KG1 (cell line): ENCODE results near the gene FILIP1L.

Experiments
- DNase-seq: peaks from one replicate; lab custom pipeline; 2025; lab: John Stamatoyannopoulos, UW

The FILIP1L gene

DNA sequence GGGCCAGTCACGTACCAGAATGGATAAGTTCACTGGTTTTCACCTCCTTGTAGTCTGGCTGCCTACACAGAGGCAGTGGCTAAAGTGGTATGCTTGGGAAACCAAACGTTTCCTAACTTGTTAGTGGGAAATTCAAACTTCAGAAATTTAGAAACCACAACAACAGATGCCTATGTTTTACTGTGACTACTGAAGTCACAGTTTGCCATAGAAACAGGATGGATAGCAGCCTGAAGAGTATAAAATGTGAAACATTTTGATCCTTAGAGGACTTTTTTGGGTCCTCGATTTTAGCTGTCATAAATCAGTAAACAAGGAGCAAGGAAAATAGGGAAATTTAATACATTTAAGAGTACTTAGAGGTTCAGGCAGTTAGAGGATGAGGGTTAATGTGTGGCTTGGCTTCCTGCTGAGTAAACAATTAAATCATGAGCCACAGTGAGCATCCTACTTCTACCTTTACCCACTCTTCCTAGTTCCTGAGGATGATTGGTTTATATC is 248.0 kb downstream of the FILIP1L start:
- DNase-seq: no peak

DNA sequence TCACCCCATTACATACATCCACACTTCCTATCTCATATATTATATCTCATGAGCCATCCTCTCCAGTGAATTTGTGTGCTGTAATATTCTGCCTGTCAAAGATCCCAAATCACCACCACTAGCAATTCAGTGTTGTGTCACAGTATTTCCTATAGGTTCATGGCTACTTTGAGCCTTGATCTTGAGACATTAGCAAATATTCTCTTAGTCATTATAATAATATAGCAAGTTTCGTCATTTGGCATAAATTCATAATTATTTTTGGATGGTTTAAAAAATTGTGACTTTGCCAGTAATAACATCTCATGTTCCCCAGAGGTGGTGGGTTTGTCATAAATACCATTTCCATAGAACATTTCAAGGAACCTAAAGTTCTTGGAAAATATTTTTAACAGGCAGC is 249.0 kb downstream of the FILIP1L start:
- no peak for DNase-seq

DNA sequence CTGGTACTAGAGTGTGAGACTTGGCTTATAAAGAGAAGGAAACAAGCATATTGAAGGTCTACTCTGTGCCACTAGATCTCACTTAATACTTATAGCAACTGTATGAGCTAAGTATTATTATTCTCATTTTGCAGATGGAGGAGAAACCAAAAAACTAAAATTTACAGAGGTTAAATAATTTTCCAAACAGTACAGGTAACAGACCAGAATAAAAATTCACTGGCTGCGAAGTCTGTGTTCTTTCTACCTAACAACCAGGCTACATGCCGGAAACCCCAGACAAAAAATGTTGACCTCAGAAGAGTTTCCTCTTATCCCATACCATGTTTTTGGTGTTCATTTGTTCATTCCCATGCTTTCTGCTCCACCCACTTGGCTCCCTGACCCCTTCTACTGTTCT is 250.0 kb downstream of the FILIP1L start:
- DNase-seq: no peak

DNA sequence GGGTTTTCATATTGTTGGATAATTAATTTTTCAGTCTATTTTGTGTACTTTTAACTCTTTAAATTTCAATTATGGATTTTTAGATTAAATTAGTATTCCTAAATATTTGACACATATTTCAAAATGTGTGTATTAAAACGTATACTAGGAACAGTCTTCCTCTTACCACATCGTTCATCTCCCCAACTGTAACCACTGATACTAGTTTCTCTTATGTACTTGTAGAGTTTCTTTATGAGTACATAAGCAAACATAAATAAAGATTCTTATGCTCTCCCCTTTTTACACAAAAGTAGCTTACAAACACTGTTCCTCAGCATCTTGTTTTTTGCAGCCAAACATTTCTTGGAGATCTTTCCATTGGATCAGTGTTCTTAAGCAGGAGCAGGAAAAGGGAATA is 250.7 kb downstream of the FILIP1L start:
- no peak for DNase-seq

DNA sequence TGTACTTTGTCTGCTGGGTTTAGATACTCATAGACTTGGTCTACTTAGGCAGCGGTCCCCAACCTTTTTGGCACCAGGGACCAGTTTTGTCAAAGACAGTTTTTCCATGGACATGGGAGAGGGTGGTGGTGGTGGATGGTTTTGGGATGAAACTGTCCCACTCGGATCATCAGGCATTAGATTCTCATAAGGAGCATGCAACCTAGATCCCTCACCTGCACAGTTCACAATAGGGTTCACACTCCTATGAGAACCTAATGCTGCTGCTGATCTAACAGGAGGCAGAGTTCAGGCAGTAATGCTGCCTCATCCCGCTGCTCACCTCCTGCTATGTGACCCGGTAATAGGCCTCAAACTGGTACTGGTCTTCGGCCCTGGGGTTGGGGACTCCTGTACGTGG is 251.3 kb downstream of the FILIP1L start:
- no peak for DNase-seq

DNA sequence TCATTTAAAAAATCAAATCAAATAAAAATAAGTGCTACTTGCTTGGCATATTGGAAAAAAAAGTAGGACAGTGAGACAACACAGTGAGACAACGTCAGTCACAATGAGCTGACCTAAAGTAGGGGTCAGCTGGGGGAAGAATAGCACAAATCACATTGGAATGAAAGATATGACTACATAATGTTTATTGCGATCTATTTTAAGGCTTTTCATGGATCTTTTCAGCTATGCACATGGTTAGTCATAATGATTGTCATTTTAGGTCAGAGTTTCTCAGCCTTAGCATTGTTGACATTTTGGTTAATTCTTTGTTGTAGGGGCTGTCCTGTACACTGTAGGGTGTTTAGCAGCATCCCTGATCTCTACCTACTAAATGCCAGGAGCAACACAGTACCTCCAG is 252.1 kb downstream of the FILIP1L start:
- no peak for DNase-seq

DNA sequence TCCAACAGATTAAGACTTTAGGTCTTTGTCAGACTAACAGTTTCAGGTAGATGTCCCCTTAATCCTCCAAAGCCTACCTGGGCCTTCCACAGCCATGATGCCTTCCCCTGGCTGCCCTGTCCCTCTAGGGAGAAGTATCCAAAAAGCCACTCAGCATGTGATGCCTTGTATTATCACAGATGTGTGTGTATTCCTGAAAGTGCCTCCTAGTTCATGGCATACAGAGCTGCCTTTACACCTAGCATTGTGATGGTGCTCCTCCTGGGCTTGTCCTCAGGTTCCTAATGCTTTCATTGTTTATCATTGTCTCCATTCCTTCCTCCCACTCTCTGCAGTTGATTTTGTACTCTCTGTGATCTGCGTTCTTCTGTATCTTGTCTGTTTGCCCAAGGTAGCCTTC is 253.1 kb downstream of the FILIP1L start:
- no peak for DNase-seq

DNA sequence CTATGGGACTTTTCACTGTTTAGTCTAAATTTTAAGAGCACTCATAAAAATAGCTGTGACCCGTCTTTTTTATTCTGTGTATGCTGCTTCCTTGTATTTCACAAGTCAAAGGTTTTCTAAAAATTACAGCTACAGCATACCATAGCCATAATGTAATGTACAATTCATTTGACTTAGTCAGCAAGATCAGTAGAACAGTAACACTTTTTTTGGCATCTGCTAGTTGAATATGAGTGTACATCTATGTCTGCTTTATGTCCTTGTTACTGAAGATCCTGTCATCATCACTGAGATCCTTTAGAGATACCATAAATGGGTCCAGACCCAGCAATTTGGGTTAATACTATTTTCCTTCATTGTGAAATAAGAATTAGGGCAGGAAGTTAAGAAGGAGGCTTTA is 254.5 kb downstream of the FILIP1L start:
- no peak for DNase-seq

DNA sequence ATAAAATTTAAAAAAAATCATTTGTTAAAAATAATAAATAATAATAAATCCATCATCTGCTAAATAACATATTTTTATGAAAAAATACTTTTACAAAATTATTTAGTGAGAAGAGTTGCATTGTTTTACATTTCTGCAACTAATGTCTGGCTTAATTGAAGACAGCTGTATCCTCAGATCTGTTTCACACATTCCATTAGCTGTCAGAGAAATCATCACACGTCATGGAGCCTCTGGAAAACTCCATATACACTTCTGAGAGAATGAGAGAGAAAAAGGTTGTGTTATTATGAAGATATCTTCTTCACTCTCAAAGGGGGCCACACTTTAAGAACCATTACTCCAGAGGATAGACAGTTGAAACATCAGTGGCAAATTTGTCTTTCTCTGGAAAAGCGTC is 255.8 kb downstream of the FILIP1L start:
- no peak for DNase-seq

DNA sequence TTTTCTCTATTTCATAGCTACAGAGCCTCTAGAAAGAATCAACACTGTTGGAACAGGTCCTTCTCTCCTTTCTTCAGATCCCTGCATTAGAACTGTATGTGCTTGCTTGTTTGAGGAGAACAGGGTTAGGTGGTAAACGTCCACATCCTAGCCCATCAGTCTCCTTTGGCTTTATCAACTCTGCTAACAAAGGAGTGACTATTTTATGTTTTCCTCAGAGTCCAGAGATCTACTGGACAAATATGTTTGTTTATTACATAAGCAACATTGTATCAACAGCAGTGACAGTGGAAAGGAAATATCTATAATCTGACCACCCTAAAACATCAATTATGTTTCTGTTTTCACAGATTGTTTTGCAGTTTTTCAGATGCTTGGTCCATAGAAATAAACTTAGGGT is 257.0 kb downstream of the FILIP1L start:
- DNase-seq: no peak

DNA sequence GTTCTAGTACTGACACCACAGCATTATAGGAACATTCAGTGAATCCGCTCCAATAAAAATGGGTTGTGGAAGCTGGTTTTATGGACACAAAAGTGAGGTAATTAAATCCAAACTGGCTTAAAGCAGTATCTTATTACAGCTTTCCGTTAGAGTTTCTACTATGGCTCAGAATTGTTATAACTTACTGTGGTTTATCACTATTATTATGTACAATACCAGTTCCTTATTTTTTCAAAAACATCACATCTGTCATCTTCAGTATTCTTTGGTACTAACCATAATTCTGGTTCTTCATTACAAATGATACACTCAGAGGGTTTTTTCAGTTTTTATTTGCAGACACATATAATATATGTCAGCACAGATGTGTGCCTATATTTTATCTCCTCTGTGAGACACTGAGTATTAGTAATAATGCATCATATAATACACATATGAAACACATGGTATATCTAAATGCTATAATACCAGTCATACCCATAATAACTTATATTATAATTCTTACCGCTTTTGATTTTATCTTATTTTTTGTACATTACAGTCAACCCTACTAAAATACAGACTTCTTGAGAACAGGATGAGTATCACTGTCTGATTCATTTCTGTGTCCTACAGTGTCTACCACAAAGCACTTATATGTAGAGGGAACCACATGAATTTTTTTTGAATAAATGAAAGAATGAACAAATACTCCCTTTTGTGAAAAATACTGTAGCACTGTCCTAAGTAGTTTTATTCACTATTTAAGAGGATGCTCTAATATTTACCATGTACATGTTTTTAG is 257.7 kb downstream of the FILIP1L start:
- DNase-seq: no peak

DNA sequence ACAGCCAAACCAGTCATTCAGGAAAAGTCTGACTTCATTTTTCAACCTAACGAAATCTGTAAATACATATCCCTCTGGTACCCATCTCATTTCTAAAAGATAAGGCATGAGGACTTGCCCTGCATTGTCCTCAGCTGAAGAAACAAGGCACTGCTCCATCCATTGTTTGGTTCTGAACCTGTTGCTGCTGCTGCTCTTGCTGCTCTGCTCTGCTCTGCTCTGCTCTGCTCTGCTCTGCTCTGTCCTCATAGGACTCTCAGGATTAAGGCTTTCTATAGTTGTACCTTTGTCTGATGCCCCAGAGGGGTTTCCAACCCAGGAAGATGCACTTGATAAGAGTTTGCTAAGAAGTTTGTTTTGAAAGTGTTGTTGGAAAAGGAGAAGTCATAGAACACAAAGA is 258.4 kb downstream of the FILIP1L start:
- no peak for DNase-seq

DNA sequence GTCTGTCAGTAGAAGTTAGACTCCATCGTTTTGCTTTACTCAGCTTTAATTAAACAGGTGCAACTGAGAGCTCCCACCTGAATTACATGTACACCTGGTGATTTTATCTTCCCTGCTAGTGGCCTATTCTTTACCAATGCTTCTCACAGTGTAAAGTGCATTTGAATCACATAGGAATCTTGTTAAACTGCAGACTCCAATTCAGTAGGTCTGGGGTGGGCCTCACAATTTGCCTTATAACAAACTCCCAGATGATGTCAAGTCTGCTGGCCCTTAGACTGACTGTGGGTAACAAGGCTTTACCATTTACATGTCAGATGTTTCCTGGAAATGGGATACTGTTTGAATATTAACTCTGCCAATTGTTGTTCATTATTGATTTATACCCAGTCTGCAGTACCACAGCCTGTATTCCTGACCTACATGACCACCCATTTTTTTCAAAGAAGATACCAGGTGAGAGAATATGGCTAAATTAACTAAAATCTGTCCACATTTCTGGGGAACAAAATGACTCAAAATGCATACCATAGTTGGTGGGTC is 259.5 kb downstream of the FILIP1L start:
- DNase-seq: no peak

DNA sequence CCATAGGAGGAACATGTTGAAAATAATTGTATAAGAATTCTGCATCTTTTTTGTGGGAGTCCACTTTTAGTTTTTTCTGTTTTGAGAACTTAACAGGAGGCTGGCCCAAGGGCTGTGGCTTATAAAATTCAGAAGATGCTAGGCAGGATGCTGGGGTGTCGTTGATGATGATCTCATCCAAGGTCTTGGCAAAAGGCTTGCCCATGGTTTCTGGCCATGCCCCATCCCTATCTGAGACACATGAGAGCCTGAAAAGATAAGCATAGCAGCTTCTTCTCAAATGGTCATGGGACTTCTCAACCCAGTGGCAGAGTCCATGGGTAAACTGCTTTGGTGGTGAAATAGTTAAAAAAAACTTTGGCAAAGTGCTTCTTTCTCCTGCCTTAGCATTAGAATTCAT is 261.4 kb downstream of the FILIP1L start:
- DNase-seq: no peak

DNA sequence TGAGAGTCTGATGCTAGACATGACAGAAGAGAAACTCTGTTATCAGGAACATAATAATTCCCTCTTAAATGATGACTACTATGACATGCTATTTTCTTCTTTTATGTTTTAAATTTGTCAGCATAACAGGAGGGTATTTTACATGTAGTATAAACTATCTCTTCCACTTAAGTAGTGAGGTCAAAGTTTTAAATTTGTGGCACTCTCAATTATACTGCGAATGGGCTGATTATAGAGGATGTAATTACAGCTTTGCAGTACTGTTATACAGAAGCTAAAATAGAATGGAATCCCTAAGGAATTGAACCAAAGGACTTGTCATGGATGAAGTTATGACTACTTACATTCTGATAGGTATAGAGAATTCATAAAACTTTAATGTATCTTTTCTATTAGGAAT is 262.3 kb downstream of the FILIP1L start:
- DNase-seq: no peak

DNA sequence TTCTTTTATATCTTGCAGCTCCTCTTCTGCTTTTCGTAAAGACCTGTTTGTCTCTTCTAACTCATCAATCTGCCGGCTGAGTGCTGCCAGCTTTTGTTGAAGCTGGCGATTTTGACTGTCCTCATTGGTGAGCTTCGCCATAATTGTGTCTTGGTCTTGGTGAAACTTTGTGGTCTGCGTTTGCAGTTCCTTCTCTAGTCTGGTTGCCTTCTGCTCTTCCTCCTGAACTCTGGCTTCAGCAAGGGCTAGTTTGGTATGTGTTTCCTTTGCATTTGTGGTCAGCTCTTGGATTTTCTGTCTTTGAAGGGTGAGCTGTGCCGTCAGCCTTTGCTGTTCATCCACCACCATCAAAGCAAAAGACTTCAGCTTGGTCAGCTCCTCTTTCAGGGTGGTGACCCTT is 263.7 kb downstream of the FILIP1L start:
- DNase-seq: peak; percentile 44

DNA sequence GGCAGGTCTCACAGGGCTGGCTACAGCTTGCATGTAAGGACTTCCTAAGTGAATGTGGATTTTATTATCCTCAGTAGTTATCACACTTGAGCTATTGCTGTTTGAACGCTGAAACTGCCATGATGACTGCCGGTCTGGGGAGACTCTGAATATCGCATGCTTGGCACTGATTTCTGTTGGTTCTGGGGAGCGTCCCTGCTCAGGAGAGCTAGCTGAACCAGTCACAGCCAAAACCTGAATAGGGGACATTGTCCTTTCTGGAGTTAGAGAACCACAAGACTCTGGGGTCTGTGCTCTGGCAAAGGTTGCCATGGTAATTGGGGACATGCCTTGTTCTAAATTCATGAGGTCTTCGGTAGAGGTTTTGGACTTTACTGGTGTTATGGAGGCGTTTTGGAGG is 265.9 kb downstream of the FILIP1L start:
- no peak for DNase-seq

DNA sequence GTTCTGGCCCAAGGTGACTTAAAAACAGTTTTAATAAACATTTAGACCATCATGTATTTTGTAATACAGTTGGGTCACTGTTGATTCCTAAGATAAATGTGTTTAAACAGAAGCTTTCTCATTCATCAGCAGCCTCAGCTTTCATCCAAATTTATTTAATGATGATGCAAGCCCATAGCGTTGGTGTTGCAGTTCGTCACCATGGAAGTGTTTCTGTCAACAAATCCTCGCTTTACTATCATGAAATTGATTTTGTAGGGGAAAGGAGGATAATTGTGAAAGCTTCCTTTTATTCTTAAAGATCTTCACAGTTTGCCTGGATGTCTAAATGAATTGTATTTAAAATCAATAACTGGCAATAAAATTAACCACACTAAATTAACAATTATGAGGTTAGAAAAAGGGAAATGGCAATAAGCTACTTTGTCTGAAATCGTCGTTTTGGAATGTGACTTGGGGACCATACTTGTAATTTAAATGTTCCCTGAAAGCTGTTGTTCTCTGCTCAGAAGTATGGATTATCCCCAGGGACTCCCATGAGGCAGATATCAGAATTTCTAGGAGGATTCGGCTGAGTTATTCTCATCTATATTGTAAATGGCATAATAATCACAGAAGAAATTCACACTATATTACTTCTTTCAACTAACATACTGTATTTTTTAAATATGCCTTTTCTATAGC is 267.7 kb downstream of the FILIP1L start:
- DNase-seq: no peak

DNA sequence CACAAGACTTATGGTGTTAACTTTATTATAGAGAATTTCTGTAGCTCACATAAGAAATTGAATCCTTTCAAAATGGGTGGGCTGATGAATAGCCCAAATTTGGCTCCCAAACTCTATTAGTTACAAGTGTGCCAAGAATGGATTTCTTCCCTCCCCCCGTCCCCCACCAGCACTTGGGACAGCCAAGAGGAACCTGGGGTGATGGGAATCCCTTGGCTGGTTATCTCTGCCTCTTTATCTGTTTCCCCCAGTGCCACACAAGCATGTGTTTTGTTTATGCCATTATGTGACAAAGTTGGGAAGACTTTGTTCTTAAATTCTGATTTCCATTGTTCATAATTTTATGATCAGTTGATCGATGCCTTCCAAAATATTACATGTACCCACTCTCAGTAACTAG is 268.3 kb downstream of the FILIP1L start:
- no peak for DNase-seq

DNA sequence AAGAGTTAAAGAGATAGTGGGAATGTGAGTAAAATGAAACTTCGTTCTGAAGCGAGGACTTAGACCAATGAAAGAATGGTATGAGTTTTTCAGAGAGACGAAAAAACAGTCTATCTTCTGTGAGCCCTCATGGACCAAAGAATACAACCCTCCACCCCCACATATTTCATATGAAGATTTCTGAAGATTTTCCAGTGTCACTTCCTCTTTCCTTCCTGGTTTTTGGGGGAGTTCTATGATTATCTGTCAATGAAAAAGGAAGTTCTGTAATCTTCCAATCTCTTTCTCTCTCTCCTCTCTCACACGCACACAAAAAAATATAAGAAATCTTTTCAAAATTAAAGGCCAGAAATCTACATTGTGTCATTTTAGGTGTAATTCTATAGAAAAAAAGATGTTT is 269.0 kb downstream of the FILIP1L start:
- no peak for DNase-seq

DNA sequence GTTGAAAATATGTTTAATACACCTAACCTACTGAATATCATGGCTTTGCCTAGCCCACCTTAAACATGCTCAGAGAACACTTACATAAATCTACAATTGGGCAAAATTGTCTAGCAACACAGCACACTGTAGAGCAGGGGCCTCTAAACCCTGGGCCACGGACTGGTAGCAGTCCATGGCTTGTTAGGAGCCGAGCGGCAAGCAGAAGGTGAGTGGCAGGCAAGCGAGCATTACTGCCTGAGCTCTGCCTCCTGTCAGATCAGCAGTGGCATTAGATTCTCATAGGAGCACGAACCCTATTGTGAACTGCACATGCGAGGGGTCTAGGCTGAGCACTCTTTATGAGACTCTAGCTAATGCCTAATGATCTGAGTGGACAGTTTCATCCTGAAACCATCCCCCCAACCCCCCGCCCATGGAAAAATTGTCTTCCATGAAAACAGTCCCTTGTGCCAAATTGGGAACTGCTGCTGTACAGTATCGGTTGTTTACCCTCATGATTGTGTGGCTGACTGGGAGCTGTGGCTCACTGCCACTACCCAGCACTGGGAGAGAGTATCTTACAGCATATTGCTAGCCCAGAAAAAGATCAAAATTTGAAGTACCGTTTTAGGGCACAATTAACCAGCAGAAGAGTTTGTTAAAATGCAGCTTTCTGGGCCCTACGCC is 270.6 kb downstream of the FILIP1L start:
- no peak for DNase-seq

DNA sequence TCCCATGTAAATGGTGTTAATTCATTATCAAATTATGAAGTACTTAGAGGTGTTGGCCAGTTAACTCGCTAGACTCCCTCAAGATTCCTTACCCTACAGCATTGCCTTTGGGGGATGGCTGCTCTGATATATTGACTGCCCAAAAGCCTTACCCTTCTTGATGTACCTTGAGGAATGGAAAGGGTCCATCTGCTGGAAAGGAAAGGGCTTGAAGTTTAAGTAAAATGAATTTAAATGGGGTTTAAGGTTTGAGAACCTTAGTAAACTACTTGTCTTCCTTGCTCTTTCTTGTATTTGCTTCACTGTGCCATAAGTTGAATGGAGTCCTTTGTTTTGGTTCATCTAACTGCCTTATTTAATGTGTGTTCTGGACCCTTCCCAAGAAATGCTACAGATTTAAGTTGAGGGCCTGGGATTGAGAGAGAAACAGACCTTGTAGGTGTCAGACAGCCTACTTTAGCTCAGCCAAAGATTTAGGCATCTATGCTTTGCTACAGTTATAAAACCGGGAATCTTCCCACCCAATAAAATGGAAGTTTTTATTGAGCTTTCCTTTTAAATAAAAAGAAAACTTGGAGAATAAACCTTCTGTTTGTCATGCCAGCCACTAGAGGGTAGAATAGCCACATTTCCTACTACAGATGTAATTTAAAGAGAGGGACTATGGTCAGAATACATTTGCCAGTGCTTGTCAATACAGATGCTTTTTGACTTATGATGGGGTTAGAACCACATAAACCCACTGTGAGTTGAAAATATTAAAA is 271.3 kb downstream of the FILIP1L start:
- DNase-seq: no peak
